GM18909 (cell line): ENCODE data around the gene CHRNA1.

Experiments
- ATAC-seq: cut with Tn5 transposase; IDR thresholded peaks from one replicate; pipeline ENCODE4 v1.9.1; 2021; ENCODE audit warnings: mild to moderate bottlenecking; ENCODE audit not compliant: unreplicated experiment, poor library complexity

Gene CHRNA1

DNA sequence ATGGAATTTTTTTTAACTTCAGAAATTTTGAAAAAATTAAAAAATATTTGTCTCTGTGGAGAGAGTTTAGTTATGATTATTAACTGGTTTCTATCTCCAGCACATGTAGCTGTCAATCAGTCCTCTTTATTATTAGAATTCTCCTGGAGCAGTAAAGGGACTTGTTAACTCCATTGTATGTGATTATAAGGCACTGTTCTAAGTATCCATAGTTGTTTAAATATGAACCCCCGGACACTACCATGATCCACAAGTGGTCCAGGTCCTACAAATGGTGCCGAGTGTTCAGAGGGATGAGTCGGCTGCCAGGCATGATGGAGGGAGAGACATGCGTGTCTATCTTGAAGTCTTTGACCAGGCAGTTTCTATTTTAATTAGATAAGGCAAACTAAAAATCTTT lies 492 bp downstream of the CHRNA1 start:
- ATAC-seq = no peak

DNA sequence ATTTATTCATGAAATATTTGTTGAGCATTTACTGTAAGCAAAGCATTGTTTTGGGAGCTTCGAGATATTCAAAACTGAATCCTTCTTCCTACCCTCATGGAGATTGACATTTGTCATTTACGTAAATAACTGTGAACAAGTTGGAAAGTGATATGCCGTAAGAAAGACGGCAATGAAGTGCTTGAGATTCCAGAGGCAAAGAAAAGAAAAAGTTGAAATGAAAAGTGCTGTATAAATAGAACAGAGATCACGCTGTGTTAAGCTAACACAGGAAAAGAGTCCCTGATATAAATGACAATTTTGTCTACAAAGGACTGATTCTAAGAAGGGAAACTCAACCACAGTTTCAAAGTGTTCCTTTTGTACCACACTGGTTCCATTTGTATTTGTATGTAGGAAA lies 1.8 kb downstream of the CHRNA1 start:
- ATAC-seq = no peak

GRCh38 chr2:174761837-174762236 lies 2.4 kb downstream of the CHRNA1 start:
- ATAC-seq = no peak

- no peak for ATAC-seq
Measured at GRCh38 chr2:174760845-174761473, 3.3 kb downstream of the CHRNA1 start.

DNA sequence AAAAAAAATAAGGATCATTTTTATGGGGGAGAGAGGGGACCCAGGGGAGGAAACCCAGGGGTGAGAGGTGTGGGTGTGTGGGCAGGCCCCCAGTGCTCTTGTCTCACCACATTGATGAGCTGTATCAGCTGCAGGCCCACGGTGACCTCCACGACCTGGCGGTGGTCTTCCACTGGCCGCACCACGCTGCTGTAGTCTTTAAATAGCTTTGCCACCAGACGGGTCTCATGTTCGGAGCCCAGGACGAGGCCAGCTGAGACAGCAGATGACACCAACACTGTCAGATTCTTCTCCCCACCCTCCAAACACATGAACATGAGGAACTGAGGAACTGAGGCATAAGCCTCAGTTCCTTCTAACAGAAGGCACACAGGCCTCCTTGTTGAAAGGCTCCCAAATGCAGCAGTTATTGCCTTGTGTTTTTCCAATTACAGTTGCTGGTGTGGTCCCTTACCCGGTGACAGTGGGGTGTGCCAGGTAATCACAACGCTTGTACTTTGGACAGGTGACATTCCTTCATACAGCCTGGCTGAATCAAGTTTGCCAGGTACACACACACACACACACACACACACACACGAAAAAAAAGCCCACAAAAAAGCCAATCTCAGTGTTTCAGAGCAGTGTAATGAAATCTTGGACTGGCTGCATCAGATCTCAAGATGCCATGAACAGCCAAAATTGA lies 4.7 kb downstream of the CHRNA1 start:
- ATAC-seq = no peak

- no peak for ATAC-seq
Measured at GRCh38 chr2:174756743-174757142, 7.5 kb downstream of the CHRNA1 start.

GRCh38 chr2:174753038-174753633 lies 11.1 kb downstream of the CHRNA1 start:
- ATAC-seq = peak; percentile 32

GRCh38 chr2:174752403-174753037 lies 11.8 kb downstream of the CHRNA1 start:
- peak; percentile 91 for ATAC-seq

DNA sequence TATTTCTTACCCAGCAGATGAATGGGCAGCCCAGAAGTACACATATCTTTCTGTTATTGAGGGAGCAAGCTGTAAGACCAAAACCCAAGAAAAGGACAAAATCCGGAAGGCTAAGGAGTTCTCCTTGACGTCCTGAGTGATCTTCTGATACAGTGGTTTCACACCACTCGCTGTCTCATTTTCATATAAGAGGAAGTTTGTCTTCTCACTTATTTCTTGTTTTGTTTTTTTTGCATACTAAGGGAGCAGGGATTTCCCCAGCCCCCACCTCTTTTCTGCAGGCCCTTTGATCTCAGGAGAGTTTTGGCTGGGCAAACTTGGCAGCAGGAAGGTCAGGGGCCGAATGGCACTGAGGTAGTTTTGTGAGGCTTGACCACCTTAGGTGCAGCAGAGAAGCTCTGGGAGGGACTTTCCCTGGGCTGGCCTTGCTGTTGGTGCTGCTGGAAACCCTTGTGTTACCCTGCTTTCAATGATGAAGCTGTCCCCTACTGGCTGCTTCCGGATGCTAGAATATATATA lies 13.3 kb downstream of the CHRNA1 start:
- peak; percentile 61 for ATAC-seq

- no peak for ATAC-seq
Measured at GRCh38 chr2:174749793-174750192, 14.5 kb downstream of the CHRNA1 start.

DNA sequence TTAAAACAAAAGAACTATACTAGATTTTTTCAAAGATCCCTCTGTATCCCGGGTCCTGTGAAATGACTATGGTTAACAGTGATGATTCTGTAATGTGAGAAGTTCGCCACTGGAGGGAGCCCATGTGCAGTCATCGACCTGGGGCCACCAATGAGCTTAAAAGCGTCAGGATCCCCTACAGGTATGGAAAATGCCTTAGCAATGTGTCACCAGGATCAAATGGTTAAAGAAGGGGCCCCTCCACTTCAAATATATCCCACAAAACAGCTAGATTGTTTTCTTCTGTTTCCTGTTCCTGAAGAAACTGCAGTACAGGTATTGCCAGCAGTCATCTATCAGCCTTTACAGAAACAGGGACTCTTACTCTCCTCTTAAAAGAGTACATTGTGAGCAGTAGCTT lies 15.3 kb downstream of the CHRNA1 start:
- ATAC-seq = no peak

DNA sequence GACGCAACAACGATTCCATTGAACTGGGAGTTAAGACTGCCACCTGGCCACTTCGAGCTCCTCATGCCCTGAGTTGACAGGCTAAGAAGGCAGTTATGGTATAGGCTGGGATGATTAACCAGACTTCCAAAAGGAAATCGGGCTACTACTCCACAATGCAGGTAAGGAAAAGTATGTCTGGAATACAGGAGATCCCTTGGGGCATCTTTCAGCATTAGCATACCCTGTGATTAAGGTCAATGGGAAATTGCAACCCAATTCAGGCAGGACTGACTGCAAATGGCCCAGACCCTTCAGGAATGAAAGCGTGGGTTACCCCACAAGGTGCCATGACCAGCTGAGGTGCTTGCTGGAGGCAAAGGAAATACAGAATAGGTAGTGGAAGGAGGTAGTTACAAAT lies 19.1 kb downstream of the CHRNA1 start:
- ATAC-seq = no peak

- no peak for ATAC-seq
Measured at GRCh38 chr2:174744111-174744510, 20.2 kb downstream of the CHRNA1 start.

DNA sequence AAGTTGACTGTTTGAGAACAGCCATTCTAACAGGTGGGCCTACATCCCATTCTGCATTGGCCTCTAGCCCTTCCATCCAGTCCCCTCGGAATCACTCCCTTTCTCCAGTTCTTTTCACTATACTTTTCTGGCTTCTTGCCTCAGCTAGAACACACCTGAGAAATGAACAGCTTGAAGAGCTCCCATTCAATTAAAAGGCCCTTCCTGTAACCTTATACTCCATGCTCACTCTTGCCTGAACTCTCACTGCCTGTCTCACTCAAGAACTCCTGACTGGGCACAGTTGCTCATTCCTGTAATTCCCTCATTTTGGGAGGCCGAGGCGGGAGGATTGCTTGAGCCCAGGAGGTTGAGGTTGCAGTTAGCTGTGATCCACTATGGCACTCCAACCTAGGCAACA lies 23.6 kb downstream of the CHRNA1 start:
- no peak for ATAC-seq

DNA sequence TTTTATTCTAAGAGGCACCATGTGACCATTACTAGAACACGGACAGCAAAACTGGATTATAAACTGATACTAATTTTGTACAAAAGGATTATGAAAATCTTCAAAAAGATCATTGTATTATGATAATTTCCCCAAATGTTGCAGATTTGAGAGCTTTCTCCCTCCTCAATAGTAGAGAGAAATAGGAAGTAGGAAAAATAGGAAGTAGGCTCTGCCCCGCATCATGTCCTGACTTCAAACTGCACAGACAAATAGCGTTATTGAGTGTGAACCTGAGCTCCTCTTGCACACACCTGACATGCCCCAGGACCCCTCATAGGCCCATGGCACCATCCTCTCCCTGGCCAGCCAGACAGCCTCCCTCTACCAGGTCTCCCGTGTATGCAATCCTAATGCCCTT lies 25.4 kb downstream of the CHRNA1 start:
- ATAC-seq = no peak

GRCh38 chr2:174731546-174731945 lies 32.7 kb downstream of the CHRNA1 start:
- ATAC-seq = no peak

DNA sequence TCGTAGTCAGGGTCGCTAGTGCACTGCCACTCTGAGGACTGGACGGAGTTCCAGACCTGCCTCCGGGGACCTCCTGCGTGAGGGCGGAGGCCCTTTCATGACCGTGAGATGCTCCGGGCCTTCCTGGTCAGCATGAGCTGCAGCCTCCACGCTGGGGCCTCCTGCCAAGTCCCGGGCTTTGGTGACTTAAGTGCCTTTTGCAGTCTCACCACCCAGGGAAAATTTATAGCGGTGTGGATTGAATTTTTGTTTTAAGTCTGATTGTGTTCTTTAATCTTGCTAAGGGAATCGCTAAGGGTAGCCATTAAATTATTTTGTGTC lies 33.6 kb downstream of the CHRNA1 start:
- ATAC-seq = no peak

- ATAC-seq = no peak
Measured at GRCh38 chr2:174729797-174730697, 34.2 kb downstream of the CHRNA1 start.

GRCh38 chr2:174728096-174728495 lies 36.2 kb downstream of the CHRNA1 start:
- ATAC-seq = no peak

DNA sequence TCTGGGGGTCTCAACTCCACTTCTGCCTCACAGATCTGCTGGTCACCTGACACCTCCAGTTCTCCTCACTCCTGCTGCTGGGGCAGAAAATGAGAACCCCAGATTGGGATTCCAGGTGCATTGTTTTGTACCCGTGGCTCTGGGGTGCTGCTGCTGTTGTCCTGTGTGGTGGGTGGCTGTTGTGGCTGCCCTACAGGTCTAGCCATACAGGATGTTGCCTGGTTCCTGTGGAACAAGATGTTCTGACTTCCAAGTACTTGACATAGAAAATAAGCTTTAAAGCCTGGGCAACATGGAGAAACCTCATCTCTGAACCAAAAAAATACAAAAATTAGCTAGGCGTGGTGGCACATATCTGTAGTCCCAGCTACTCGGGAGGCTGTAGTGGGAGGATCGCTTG lies 38.1 kb downstream of the CHRNA1 start:
- no peak for ATAC-seq
